ENCODE results near the gene CENPE.
A peak's percentile ranks its signal among the peaks of the same experiment; 100 is the strongest.

Gene CENPE

DNA sequence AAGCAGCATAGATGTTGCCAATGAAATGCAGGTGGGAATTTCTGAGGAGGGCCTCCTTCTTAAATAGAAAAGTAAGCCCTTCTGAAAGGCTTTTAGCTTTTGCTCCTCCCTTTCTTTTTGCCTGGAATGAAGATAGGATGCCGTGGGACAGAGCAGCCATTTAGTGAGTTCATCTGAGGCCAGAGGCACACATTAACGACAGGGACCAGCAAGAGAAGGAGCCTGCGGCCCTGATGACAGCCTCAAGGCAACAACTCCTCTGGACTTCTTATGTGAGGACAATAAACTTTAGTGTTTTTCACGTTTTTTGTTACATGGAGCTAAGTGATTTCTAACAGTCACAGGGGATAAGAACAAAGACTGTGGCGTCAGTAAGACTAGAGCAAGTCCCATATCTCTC lies 97.5 kb downstream of the CENPE start:
- TF ChIP-seq, protein P1, sequence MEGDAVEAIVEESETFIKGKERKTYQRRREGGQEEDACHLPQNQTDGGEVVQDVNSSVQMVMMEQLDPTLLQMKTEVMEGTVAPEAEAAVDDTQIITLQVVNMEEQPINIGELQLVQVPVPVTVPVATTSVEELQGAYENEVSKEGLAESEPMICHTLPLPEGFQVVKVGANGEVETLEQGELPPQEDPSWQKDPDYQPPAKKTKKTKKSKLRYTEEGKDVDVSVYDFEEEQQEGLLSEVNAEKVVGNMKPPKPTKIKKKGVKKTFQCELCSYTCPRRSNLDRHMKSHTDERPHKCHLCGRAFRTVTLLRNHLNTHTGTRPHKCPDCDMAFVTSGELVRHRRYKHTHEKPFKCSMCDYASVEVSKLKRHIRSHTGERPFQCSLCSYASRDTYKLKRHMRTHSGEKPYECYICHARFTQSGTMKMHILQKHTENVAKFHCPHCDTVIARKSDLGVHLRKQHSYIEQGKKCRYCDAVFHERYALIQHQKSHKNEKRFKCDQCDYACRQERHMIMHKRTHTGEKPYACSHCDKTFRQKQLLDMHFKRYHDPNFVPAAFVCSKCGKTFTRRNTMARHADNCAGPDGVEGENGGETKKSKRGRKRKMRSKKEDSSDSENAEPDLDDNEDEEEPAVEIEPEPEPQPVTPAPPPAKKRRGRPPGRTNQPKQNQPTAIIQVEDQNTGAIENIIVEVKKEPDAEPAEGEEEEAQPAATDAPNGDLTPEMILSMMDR (IDR thresholded peaks at IDR 0.05) = no peak
- no peak for TF ChIP-seq ZFX (IDR thresholded peaks at IDR 0.05; ENCODE audit: borderline replicate concordance)
- H3K27ac ChIP-seq = no peak overlapping the region

DNA sequence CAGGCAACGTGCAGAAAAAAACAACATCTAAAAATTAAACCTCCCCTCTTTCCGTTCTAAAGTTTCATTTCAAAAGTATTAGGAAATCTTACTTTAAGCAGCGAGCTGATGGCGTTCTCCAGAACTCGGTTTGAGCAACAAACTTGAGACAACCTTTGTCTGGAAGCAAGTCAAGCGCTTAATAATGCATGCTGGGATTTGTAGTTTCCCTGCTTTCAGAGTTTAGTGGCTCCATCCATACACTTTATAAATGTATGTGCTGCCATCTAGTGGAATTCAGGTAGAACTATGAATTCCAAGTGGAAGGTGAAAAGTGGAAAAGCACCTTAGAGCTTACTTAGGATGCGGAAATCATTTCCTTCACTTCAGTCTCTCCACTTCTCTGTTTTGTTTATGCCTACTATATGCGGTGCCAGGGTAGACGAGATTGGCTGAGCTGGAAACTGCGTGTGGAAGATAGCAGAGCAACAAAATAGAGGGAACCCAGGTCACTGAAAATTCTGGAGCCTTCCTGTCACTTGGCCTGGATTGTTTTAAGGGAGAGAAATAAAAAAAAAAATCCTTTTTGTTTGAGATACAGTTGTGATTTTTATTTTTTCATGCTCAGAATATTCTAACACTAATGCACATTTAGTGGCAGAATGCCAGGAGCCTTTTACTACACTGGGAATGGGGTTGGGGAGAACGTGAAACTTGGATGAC lies 98.3 kb downstream of the CENPE start, which contains the start of gene BDH2:
Gene BDH2 (minus strand): TSS at position 144 of the 702 bp plus-strand sequence. CDS start 3,580 bp downstream, outside the sequence.
- no peak within 1 kb of the TSS for H3K27ac ChIP-seq
- TF ChIP-seq ZFX (IDR thresholded peaks at IDR 0.05; ENCODE audit: borderline replicate concordance) = no peak
- TF ChIP-seq, protein P1 (IDR thresholded peaks at IDR 0.05) = peak; percentile 79

DNA sequence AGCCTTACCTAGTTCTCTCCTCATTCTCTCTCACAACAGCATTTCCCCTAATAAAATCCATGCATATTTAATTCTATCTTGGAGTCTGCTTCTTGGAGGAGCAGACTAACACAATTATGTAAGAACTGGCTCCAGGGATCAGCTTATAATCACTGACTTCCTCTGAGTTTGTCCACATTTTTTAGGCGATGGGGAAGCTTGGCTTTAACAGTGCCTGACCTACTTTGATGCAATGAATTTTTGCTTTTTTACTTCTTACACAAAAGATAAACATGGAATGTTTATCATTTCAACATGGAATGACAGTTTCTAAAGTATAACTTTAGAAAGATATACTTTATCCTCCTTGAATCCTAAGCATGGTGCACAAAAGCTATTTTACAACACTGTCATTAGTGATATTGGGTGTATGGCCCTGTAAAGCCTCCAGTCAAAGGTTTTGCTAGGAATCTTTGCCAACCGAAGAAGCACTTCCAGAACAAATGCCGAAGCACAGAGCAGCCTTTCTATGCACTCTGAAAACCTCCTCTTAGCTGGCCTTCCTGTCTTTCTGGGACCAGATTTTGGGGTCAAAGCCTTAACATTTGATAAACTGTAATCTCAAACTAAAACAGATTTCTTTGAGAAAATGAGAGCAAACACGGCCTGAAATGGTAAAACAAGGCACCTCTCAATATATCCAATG lies 99.2 kb downstream of the CENPE start:
- TF ChIP-seq, protein P1 (IDR thresholded peaks at IDR 0.05) = no peak
- no peak for TF ChIP-seq ZFX (IDR thresholded peaks at IDR 0.05; ENCODE audit: borderline replicate concordance)
- no peak overlapping the region for H3K27ac ChIP-seq

DNA sequence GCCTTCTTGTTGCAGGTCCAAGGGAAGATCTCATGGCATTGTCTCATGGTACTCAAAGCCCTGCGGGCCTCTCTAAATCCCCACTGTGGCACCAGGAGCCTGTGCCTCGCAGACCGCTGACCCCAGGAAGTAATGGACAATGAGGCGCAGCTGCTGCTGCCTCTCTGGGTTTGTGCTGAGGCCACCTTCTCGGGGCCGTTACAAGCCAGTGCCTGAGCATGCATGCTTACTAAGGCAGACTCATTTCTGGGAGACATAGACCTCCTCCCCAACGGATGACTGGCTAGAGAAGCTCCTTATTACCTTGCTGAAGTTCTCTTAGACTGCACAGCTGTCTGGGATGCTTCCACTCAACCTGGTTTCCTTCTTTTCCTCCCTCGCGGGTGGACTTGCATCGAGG lies 99.8 kb downstream of the CENPE start:
- TF ChIP-seq ZFX (IDR thresholded peaks at IDR 0.05; ENCODE audit: borderline replicate concordance) = no peak
- TF ChIP-seq, protein P1 (IDR thresholded peaks at IDR 0.05) = no peak
- no peak overlapping the region for H3K27ac ChIP-seq

DNA sequence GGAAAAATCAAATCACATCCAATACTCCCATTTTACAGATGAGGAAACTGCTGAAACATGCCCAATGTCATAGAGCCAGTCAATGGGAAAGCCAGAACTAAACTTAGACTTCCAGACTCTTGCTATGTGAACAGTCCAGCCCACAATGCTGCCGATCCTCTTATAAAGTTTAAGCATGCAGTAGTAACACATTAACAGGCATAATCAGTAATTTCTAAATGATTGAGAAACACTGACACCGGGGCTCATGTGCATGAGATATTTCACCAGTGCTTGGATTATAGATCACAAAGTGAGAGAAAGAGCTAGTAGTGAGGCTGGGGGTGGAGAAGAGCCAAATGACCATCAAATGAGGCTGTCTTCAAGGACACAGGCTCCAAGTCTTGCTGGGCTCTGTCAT lies 101.0 kb downstream of the CENPE start:
- no peak for TF ChIP-seq ZFX (IDR thresholded peaks at IDR 0.05; ENCODE audit: borderline replicate concordance)
- TF ChIP-seq, protein P1 (IDR thresholded peaks at IDR 0.05) = no peak
- H3K27ac ChIP-seq = no peak overlapping the region

DNA sequence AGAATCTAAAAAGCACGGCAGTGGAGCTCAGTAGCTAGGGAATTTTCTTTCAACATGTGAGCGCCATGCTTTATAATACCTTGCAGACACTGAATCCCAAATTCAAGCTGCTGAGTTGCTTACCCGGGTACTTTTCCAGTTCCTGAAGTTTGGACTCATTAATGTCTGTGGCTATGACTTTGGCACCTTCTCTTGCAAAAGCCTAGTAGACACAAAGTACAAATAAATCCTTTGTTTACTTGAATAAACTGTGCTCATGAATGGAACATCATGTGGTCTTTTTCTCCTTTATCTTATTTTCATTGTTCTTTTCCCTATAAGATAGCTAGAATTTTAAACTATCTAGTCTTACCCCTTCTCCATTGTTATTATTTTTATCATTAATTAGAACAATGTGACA lies 103.1 kb downstream of the CENPE start:
- H3K27ac ChIP-seq = no peak overlapping the region
- TF ChIP-seq, protein P1 (IDR thresholded peaks at IDR 0.05) = no peak
- TF ChIP-seq ZFX (IDR thresholded peaks at IDR 0.05; ENCODE audit: borderline replicate concordance) = no peak

DNA sequence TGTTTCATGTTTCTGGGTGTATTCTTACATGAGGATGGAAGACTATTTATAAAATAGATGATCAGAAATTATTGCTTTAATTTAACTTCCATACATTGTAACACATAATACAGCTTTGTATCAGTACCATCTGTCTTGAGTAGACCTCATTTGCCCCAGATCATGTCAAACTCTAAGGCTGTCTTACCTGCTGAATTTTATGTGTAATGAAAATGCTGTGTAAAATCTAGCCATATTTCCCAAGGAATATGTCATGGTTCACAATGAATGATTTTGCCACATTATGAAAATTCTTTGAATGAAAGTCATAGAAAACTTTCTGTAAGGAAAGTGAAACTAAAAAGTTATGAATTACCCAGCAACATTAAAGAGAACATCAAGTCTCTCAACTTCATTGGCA lies 105.9 kb downstream of the CENPE start:
- no peak for TF ChIP-seq ZFX (IDR thresholded peaks at IDR 0.05; ENCODE audit: borderline replicate concordance)
- TF ChIP-seq, protein P1 (IDR thresholded peaks at IDR 0.05) = no peak
- no peak overlapping the region for H3K27ac ChIP-seq

Data from 22Rv1 (cell line).